Heart left ventricle (tissue), 16 donors: Measurements from ENCODE around the gene CHRFAM7A. TPM values are rescaled to one million over a fixed set of nuclear protein-coding genes. Genes with fewer than 3 reads are reported as not detected.
"Not testable (repeated sequence)": the region's sequence is repeated elsewhere in the genome, so short reads cannot be mapped to it uniquely, and the experiment has no call there.

Source experiments
- ATAC-seq, 4 donors: fragments of 200-7000 bp; cut with Tn5 transposase; one replicate each; pipeline ENCODE4 v1.9.1; 2020 to 2022; ENCODE audit warnings: moderate library complexity in 4 of 4, mild to moderate bottlenecking in 3 of 4, moderate number of reproducible peaks in 1 of 4
- DNase-seq, 5 donors: peaks; one replicate each; pipeline ENCODE4 v3.0.0-alpha.2; 2020
- H3K27ac ChIP-seq, 12 donors: fragments of 200-600 bp; sonication (generic) in 4 of 12; one replicate each; pipeline versions ENCODE4 v1.5.0 to v1.8.0; 2016 to 2022; ENCODE audit warnings: mild to moderate bottlenecking in 2 of 12
- H3K27me3 ChIP-seq, 9 donors: fragments of 200-600 bp; sonication (generic) in 2 of 9; one replicate each; pipeline versions ENCODE4 v1.5.1 to v1.8.0; 2016 to 2022; ENCODE audit warnings: mild to moderate bottlenecking in 3 of 9
- H3K36me3 ChIP-seq, 9 donors: fragments of 200-600 bp; sonication (generic) in 2 of 9; one replicate each; pipeline versions ENCODE4 v1.5.0 to v1.8.0; 2018 to 2022; ENCODE audit warnings: mild to moderate bottlenecking in 2 of 9
- H3K4me1 ChIP-seq, 12 donors: fragments of 200-600 bp; sonication (generic) in 4 of 12; one replicate each; pipeline versions ENCODE4 v1.5.0 to v1.8.0; 2016 to 2022; ENCODE audit warnings: mild to moderate bottlenecking in 3 of 12
- H3K4me3 ChIP-seq, 12 donors: fragments of 200-600 bp; sonication (generic) in 4 of 12; one replicate each; pipeline versions ENCODE4 v1.5.0 to v1.8.0; 2017 to 2022; ENCODE audit warnings: mild to moderate bottlenecking in 9 of 12, moderate library complexity in 4 of 12
- H3K9me3 ChIP-seq, 12 donors: fragments of 200-600 bp; sonication (generic) in 4 of 12; one replicate each; pipeline versions ENCODE4 v1.5.0 to v1.8.0; 2016 to 2022; ENCODE audit warnings: mild to moderate bottlenecking in 1 of 12
- WGBS, 4 donors: extraction: QIAGEN DNeasy Blood & Tissue Kit in 2 of 4; methylation state at CpG; one replicate each; pipeline versions ENCODE4 v1.1.5 to v1.1.7; 2013 to 2018; 5-methylcytosine and 5-hydroxymethylcytosine counted together
- intact Hi-C, 10 donors: fragments of 100-400 bp; cut with DNase I; formaldehyde crosslinking; loops; one replicate each; pipeline versions ENCODE4 v1.11.1 to v1.14.2; 2022
- polyA plus RNA-seq, 2 donors: library from polyadenylated mRNA; stranded (reverse); fragments of 200-250 nt; gene quantifications; one replicate each; pipeline ENCODE4 v1.2.3, GENCODE V29; 2013
- total RNA-seq, 9 donors: library from RNA; depleted of rRNA in 2 of 9; stranded (reverse); fragments of >200 nt in 2 of 9; fragmentation: NEBNext Ultra II Directional in 3 of 9; extraction: Animal tissue kit (Norgen Biotek cat#: 25700) in 3 of 9; gene quantifications; one replicate each; pipeline versions ENCODE4 v1.1.0 to v1.2.4, GENCODE V29; 2016 to 2023
- donor health status: ischemic (EF 13 %, LVEDD 7.1; RV severe dilation, severe dysfunction).
- donor health status: healthy with polysubstance abuse.
- donor health status: DM: no; HTN: yes; CAD: no.
- donor health status: DM: no; HTN: no; CAD: no.
- donor health status: ischemic (EF 25% LVEDD 6.9; RV normal size, moderate dysfunction).
- donor health status: ischemic (EF 25% LVEDD 5.7; RV mildly dilated, moderate dysfunction).
- donor health status: healthy.
- donor health status: DM: yes; HTN: yes; CAD: no.
- donor health status: ischemic (EF 35%, LVEDD 5.7; RV mildly dilated, moderate dysfunction).
- donor health status: nonischemic (EF 11% LVEDD 7.7; RV severe dilation, severe dysfunction).
- donor health status: DM: yes; HTN: yes; CAD: no.
- donor health status: PGD.
- donor health status: ischemic (EF 29% LVEDD 5.4; RV normal size, mild dysfunction).
- donor health status: nonischemic (EF 23%, LVEDD 6.1; RV moderate dilation, normal function).

The CHRFAM7A gene
- total and polyA plus RNA-seq, 11 donors: 0.23 to 5.1 (median 0.91) TPM; not detected in 1

- ATAC-seq, H3K36me3 ChIP-seq, H3K9me3 ChIP-seq, H3K4me1 ChIP-seq, H3K27me3 ChIP-seq, H3K4me3 ChIP-seq, intact Hi-C loops, DNase-seq, H3K27ac ChIP-seq: not testable (repeated sequence)
- WGBS, 4 donors: 57% methylated on average over 1 of the region's 5 CpGs; no CpG with 5 or more reads in 3 of the 4 donors
Measured at GRCh38 chr15:30377082-30377413, 16.3 kb downstream of the CHRFAM7A start.

DNA sequence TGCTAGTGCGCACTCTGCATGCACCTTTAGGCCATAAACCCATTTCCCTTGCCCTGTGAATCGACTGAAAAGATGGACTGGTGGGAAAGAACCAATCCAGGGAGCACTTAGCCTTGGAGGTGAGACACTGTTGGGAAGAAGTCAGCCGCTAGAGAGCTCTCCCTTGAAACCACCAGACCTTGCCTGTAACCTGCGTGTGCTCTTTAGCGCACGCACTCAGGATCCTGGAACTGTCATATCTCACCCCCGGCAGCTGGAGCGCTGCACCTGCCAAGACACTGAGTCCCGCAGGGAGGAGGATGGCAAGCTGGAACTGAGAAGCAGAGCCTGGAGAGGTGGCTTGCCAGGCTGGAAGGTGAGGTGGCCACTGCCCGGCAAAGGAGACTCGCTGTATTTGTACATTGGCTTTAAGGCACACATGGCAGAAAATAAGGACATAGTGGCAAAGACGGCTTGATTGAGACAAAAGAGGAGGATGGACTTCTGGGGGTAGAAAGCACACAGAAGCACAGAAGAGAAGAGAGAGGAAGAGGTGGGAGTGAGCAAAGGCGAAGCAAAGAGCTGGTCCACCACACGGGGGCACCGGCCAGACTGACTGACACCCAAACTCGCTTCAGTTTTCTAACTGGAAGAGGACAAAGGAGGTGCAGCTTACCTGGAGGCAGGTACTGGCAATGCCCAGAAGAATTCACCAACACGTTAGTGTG lies 16.8 kb downstream of the CHRFAM7A start:
- intact Hi-C loops, H3K4me3 ChIP-seq, H3K36me3 ChIP-seq, H3K27me3 ChIP-seq, DNase-seq, H3K4me1 ChIP-seq, H3K9me3 ChIP-seq, H3K27ac ChIP-seq: not testable (repeated sequence)
- peak in 1 of 4 donors; percentile 18 for ATAC-seq
- WGBS, 4 donors: no CpG with 5 or more reads among the region's 17 CpGs

GRCh38 chr15:30375872-30376271 lies 17.5 kb downstream of the CHRFAM7A start:
- peak in 2 of 4 donors; percentile 44 to 61 for ATAC-seq
- H3K27ac ChIP-seq, intact Hi-C loops, H3K4me1 ChIP-seq, H3K36me3 ChIP-seq, H3K27me3 ChIP-seq, DNase-seq, H3K4me3 ChIP-seq, H3K9me3 ChIP-seq: not testable (repeated sequence)
- 47 to 73% (median 51%) methylated on average over 3 to 4 of the region's 4 CpGs for WGBS, 4 donors

- H3K4me1 ChIP-seq, H3K27me3 ChIP-seq, H3K27ac ChIP-seq, H3K36me3 ChIP-seq, intact Hi-C loops, H3K4me3 ChIP-seq, DNase-seq, H3K9me3 ChIP-seq: not testable (repeated sequence)
- 46 to 62% methylated on average over 3 of the region's 10 CpGs; no CpG with 5 or more reads in 2 of the 4 donors for WGBS, 4 donors
- peak in 1 of 4 donors; percentile 31 for ATAC-seq
Measured at GRCh38 chr15:30374862-30375261, 18.5 kb downstream of the CHRFAM7A start.

- H3K27me3 ChIP-seq, H3K4me3 ChIP-seq, DNase-seq, H3K4me1 ChIP-seq, H3K27ac ChIP-seq, intact Hi-C loops, ATAC-seq, H3K9me3 ChIP-seq, H3K36me3 ChIP-seq: not testable (repeated sequence)
- 60% methylated on average over 1 of the region's 3 CpGs; no CpG with 5 or more reads in 3 of the 4 donors for WGBS, 4 donors
Measured at GRCh38 chr15:30368271-30368670, 25.1 kb downstream of the CHRFAM7A start.

GRCh38 chr15:30367246-30367645 lies 26.1 kb downstream of the CHRFAM7A start:
- H3K9me3 ChIP-seq, H3K4me3 ChIP-seq, H3K27ac ChIP-seq, intact Hi-C loops, DNase-seq, H3K36me3 ChIP-seq, H3K4me1 ChIP-seq, H3K27me3 ChIP-seq: not testable (repeated sequence)
- 87 to 95% (median 94%) methylated on average over 13 to 14 of the region's 17 CpGs for WGBS, 4 donors
- peak in 1 of 4 donors; percentile 27 for ATAC-seq

DNA sequence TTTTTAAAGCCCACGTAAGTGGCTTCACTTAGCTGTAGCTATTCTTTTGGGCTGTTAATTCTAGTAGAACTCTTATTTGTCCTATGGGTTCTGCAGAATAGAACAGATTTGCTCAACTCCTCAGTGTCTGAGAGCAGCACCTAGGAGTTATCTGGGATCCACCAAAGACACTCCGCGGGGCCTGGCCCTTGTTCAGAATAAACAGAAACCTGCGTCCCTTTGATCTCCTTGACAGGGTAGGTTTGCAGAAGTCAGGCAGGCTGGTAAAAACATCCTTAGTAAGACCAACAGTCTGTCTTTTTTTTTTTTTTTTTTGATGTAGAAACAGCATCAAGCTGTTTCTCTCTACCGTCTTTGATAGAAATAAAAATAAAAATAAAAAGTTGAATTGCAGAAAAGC lies 31.9 kb downstream of the CHRFAM7A start:
- H3K9me3 ChIP-seq, H3K27me3 ChIP-seq, H3K4me1 ChIP-seq, DNase-seq, H3K36me3 ChIP-seq, H3K27ac ChIP-seq, intact Hi-C loops, ATAC-seq, H3K4me3 ChIP-seq: not testable (repeated sequence)
- WGBS, 4 donors: 90 to 100% (median 98%) methylated on average over 1 to 2 of the region's 5 CpGs

DNA sequence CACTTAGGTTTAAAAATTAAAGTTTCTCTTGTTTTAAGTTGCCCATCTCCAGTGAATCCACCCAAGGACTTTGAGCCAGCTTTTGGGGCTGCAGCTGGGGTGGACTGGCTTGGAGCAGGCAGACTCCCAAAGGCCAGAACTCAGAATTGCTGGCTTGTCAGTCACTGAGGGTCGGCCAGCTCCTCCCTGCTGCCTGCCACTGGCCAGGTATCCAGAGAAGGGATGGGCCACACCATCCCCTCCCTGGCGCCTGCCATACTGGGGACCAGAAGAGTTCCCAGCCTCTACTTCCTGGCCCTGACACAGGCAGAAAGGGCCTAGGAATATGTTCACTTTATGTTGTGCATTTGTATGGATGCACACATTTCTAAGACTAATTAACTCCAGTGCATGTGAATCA lies 32.4 kb downstream of the CHRFAM7A start:
- H3K36me3 ChIP-seq, ATAC-seq, H3K4me3 ChIP-seq, DNase-seq, H3K27ac ChIP-seq, H3K4me1 ChIP-seq, H3K9me3 ChIP-seq, H3K27me3 ChIP-seq, intact Hi-C loops: not testable (repeated sequence)
- WGBS, 4 donors: no CpG with 5 or more reads among the region's 2 CpGs

- H3K36me3 ChIP-seq, H3K4me1 ChIP-seq, intact Hi-C loops, H3K27me3 ChIP-seq, H3K9me3 ChIP-seq, ATAC-seq, H3K4me3 ChIP-seq, H3K27ac ChIP-seq, DNase-seq: not testable (repeated sequence)
- WGBS, 4 donors: 57 to 66% (median 59%) methylated on average over 3 to 5 of the region's 6 CpGs
Measured at GRCh38 chr15:30355043-30355442, 38.3 kb downstream of the CHRFAM7A start.

DNA sequence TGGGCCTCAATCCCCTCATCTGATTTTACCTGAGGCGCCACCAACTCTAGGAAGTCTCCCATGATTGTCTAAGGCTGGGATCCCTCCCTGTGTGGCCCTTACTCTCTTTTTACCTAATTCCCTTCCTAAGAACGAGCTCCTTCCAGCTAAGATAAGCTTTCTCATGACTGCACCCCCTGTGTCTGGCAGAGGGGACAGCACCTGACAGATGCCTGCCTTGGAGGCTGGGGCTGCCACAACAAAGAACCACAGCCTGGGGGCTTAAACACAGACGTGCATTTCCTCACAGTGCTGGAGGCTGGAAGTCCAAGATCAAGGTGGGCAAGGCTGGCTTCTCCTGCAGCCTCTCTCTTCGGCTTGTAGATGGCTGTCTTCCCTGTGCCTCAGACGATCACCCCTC lies 43.5 kb downstream of the CHRFAM7A start:
- intact Hi-C loops, H3K27ac ChIP-seq, H3K9me3 ChIP-seq, DNase-seq, H3K27me3 ChIP-seq, ATAC-seq, H3K36me3 ChIP-seq, H3K4me3 ChIP-seq, H3K4me1 ChIP-seq: not testable (repeated sequence)
- no CpG with 5 or more reads among the region's 5 CpGs for WGBS, 4 donors

DNA sequence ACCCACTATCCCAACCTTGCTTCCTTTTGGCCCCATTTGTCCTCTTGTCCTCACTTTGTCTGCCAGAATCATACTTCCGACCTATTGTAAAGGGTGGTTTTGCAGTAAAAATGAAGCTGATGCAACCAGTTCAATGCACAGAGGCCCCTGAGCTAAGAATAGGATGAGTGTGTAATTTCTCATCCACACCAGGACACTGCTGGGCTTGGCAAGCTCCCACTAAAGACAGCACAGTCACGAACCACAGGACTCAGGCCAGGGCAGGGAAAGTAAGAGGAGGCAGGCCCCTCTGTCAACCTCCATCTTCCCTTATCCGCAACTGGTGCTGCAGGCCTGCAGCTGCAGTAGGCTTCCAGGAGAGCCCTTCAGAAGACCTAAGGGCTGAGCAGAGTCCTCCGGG lies 56.8 kb downstream of the CHRFAM7A start:
- H3K9me3 ChIP-seq, H3K27ac ChIP-seq, H3K36me3 ChIP-seq, H3K4me1 ChIP-seq, H3K4me3 ChIP-seq, intact Hi-C loops, DNase-seq, H3K27me3 ChIP-seq: not testable (repeated sequence)
- no CpG with 5 or more reads among the region's 4 CpGs for WGBS, 4 donors
- peak in 2 of 4 donors; percentile 34 to 51 for ATAC-seq

GRCh38 chr15:30334152-30334551 lies 59.2 kb downstream of the CHRFAM7A start:
- H3K36me3 ChIP-seq, intact Hi-C loops, H3K4me3 ChIP-seq, ATAC-seq, DNase-seq, H3K9me3 ChIP-seq, H3K27me3 ChIP-seq, H3K27ac ChIP-seq, H3K4me1 ChIP-seq: not testable (repeated sequence)
- 37 to 50% (median 38%) methylated on average over 2 of the region's 5 CpGs; no CpG with 5 or more reads in 1 of the 4 donors for WGBS, 4 donors
